HCT116 (cell line): ENCODE measurements around the gene ARMC10.

Experiments
- ATF3 ChIP-seq: IDR thresholded peaks from 2 replicates; pipeline ENCODE4 v1.6.1; 2012
- CTCF ChIP-seq, 3 experiments: fragments of 200-600 bp in 1 of 3; sonication (generic) in 1 of 3; IDR thresholded peaks in 2 of 3; conservative IDR thresholded peaks in 1 of 3; 2 replicates each; pipeline ENCODE4 v1.5.1; 2012 to 2017; ENCODE audit warnings: low read depth in 2 of 3, low read length in 2 of 3, antibody characterized with exemption in 1 of 3, borderline replicate concordance in 1 of 3, control low read depth in 1 of 3, mild to moderate bottlenecking in 1 of 3, mixed read lengths in 1 of 3, mixed run types in 1 of 3, moderate library complexity in 1 of 3; ENCODE audit not compliant: insufficient read depth in 1 of 3
- EZH2 ChIP-seq: fragments of 200-600 bp; sonication (generic); IDR thresholded peaks from 2 replicates; pipeline ENCODE4 v1.6.1; 2017; ENCODE audit warnings: antibody characterized with exemption, mixed run types
- EZH2phosphoT487 ChIP-seq: fragments of 200-600 bp; IDR thresholded peaks from 2 replicates; pipeline ENCODE4 v1.6.1; 2018; ENCODE audit warnings: antibody characterized with exemption, borderline replicate concordance
- FOSL1 ChIP-seq: IDR thresholded peaks from 2 replicates; pipeline ENCODE4 v1.6.1; 2012; ENCODE audit warnings: low read depth
- MAX ChIP-seq: IDR thresholded peaks from 2 replicates; pipeline ENCODE4 v1.6.1; 2012
- POLR2A ChIP-seq: IDR thresholded peaks from 2 replicates; pipeline ENCODE4 v1.7.0; 2011; ENCODE audit warnings: borderline replicate concordance; ENCODE audit not compliant: insufficient read depth, insufficient read length; ENCODE audit errors: extremely low read depth
- POLR2AphosphoS5 ChIP-seq: IDR thresholded peaks from 2 replicates; pipeline ENCODE4 v1.6.1; 2011; ENCODE audit warnings: mild to moderate bottlenecking, low read depth, low read length, moderate library complexity
- SRF ChIP-seq: IDR thresholded peaks from 2 replicates; pipeline ENCODE4 v1.6.1; 2012; ENCODE audit warnings: low read depth
- YY1 ChIP-seq: IDR thresholded peaks from 2 replicates; pipeline ENCODE4 v1.6.1; 2011; ENCODE audit warnings: low read length, low read depth, moderate library complexity, mild to moderate bottlenecking; ENCODE audit not compliant: insufficient replicate concordance; ENCODE audit errors: extremely low read depth
- ZBTB33 ChIP-seq: IDR thresholded peaks from 2 replicates; pipeline ENCODE4 v1.6.1; 2011; ENCODE audit warnings: mild to moderate bottlenecking, low read length, moderate library complexity; ENCODE audit not compliant: insufficient replicate concordance; ENCODE audit errors: extremely low read depth

- TF ChIP-seq YY1 (no peak), POLR2A (no peak), CTCF (IDR thresholded peaks at IDR 0.05 in 2 of 3, conservative IDR thresholded peaks at IDR 0.05 in 1 of 3; ENCODE audit: borderline replicate concordance in 1 of 3, insufficient read depth in 1 of 3, low read depth in 2 of 3, low read length in 2 of 3) (no peak), FOSL1 (no peak), ZBTB33 (no peak), ATF3 (no peak), SRF (no peak), EZH2phosphoT487 (no peak), MAX (no peak), POLR2AphosphoS5 (no peak), EZH2 (no peak)
Observed at GRCh38 chr7:103140061-103140460, 65.1 kb downstream of the ARMC10 start.
